GM12891 (cell line): Measurements from ENCODE around the gene SESTD1. TPM values are rescaled to one million over a fixed set of nuclear protein-coding genes. Genes with fewer than 3 reads are reported as not detected.

Experiments used
- DNase-seq: peaks from one replicate; pipeline ENCODE4 v3.0.0; 2011; ENCODE audit warnings: low spot score; ENCODE audit not compliant: insufficient read length
- FAIRE-seq: peaks from 2 replicates; lab custom pipeline; 2011; peaks lifted over from hg19 to GRCh38; lab: Jason Lieb, UNC
- PAX5 ChIP-seq: IDR thresholded peaks from 2 replicates; pipeline ENCODE4 v1.6.1; 2011; ENCODE audit warnings: low read length, moderate library complexity, mild to moderate bottlenecking; ENCODE audit not compliant: insufficient read depth, severe bottlenecking
- POLR2A ChIP-seq: IDR thresholded peaks from 2 replicates; pipeline ENCODE4 v1.6.1; 2011; ENCODE audit warnings: low read depth, low read length, control low read depth
- POLR2AphosphoS5 ChIP-seq: IDR thresholded peaks from 2 replicates; pipeline ENCODE4 v1.6.1; 2011; ENCODE audit warnings: low read depth, low read length, control low read depth
- POU2F2 ChIP-seq: IDR thresholded peaks from 2 replicates; pipeline ENCODE4 v1.6.1; 2011; ENCODE audit warnings: low read depth, mild to moderate bottlenecking, control low read depth, low read length, moderate library complexity
- SPI1 ChIP-seq: IDR thresholded peaks from 2 replicates; pipeline ENCODE4 v1.6.1; 2011; ENCODE audit warnings: low read depth, low read length, control low read depth
- TAF1 ChIP-seq: IDR thresholded peaks from 2 replicates; pipeline ENCODE4 v1.6.1; 2011; ENCODE audit warnings: low read depth, low read length, control low read depth
- polyA plus RNA-seq: library from polyadenylated mRNA; unstranded; fragments of >200 nt; gene quantifications from one replicate; pipeline ENCODE4 v1.2.1, GENCODE V29; 2012; ENCODE audit warnings: low read depth, missing spikeins, inconsistent platforms; ENCODE audit not compliant: missing spikeins

The SESTD1 gene, protein sequence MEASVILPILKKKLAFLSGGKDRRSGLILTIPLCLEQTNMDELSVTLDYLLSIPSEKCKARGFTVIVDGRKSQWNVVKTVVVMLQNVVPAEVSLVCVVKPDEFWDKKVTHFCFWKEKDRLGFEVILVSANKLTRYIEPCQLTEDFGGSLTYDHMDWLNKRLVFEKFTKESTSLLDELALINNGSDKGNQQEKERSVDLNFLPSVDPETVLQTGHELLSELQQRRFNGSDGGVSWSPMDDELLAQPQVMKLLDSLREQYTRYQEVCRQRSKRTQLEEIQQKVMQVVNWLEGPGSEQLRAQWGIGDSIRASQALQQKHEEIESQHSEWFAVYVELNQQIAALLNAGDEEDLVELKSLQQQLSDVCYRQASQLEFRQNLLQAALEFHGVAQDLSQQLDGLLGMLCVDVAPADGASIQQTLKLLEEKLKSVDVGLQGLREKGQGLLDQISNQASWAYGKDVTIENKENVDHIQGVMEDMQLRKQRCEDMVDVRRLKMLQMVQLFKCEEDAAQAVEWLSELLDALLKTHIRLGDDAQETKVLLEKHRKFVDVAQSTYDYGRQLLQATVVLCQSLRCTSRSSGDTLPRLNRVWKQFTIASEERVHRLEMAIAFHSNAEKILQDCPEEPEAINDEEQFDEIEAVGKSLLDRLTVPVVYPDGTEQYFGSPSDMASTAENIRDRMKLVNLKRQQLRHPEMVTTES
- 3.9 TPM for polyA plus RNA-seq

DNA sequence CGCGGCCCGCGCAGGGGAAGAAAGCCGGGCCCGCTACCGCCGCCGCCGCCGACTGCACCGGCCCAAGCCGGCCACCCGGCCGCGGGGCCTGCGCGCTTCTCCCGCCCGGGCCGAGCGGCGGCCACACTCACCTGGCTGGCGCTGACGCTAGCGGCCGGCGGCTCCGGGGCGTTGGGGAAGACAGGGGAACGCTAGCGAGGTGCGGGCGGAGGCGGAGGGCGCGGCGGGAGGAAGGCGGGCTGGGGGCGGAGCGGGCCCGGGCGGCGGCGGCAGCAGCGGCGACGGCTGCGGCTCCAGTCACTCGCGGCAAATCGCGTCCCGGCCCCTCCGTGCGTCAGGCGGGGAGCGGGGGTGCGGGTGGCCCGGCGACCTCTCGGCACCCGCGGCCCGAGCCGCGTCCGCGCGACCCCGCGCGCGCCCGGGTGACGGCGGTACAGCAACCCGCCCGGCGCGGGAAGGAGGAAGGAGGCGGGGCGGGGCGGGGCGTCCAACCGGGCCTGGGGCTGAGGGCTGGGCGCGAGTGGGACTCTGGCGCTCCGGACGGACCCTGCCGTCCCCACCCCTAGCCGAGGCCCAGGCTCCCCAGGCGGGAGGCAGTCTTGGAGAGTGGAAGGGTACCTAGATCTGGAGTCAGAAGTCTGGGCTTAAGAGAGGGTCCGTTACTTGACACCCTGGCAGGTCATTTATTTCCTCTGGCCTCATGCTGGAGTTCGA is at the start of gene SESTD1:
SESTD1 (minus strand) TSS at position 465 of the 714 bp plus-strand sequence. CDS start 72,991 bp downstream, outside the sequence.
- TF ChIP-seq POU2F2 (no peak), PAX5 (no peak), TAF1 (no peak), POLR2AphosphoS5 (no peak), POLR2A (no peak), SPI1 (no peak)
- DNase-seq (peak; percentile 56), FAIRE-seq (peak; percentile 94)

DNA sequence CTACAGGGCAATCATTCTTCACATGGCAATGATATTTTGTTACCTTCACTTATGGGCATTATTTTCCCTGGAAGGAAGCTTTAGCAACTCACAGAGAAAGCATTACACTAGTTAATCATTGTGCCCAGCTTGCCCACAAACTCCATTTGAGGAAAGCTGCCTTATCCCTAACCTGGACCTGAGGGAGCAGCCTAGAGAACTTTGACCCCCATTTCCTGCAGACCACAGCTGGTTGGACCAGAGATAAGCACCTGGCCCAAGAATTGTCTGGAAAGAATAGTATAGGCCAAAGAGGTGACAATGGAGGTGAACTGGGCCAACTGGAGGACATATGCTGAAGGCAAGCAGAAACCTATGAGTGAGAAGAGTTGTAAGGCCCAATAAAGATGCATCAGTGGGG is 48.4 kb upstream of the SESTD1 start:
- TF ChIP-seq TAF1 (no peak), SPI1 (no peak), PAX5 (no peak), POU2F2 (no peak), POLR2AphosphoS5 (no peak), POLR2A (no peak)
- DNase-seq: no peak
- no peak for FAIRE-seq

DNA sequence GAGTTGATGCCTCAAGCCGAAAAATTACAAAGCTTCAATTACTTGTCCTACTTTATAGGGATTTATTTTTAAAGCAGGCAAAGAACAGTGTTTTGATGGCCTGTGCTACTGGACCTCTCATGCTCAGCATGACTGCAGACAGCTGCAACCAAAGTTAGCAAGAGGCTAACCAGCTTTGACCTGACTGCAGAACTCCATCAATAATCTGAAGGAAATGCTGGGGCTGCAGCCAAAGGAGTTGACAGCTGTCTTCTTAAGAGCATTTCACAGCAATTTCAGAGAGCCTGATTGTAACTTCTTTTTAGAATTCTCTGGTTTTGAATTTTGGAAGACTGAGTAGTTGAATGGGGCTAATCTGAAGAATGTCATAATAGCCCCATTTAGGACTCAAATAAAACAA is 46.5 kb upstream of the SESTD1 start:
- TF ChIP-seq TAF1: no peak
- no peak for TF ChIP-seq POLR2A
- no peak for TF ChIP-seq POLR2AphosphoS5
- no peak for TF ChIP-seq PAX5
- TF ChIP-seq POU2F2: no peak
- no peak for TF ChIP-seq SPI1
- no peak for DNase-seq
- no peak for FAIRE-seq

DNA sequence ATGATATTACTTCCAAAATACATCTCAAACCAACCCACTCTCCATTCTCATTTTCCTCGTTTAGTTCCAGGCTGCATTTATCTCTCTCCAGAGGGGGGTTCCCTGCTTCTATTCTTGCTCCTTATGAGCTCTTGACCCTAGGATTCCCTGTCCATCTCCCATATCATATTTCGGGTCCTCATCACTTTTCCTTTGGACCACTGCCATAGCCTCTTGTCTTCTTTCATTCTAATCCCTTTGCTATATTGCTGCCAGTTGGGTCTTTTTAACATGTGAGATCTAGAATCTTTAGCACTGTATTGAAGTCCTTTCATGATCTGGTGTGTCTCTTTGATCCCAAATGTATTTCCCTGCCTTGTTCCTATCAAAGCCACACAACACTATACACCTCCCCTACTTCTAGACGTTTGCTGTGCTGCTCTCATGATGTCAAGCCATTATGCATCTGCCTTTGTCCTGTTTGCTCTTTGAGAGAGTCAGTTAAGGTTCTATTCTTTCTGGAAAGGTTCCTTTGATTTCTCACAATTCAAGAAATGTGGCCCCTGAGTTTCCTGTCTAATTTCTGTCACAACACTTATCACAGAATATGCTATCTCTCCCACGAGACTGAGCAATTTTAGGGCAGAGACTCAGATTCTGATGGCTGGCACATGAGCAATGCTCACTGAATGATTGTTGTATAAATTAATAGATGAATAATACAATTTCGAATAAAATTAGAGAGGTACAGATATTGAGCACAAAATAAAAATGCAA is 43.2 kb upstream of the SESTD1 start:
- no peak for FAIRE-seq
- DNase-seq: no peak
- no peak for TF ChIP-seq PAX5
- TF ChIP-seq POLR2A: no peak
- TF ChIP-seq POU2F2: no peak
- TF ChIP-seq TAF1: no peak
- no peak for TF ChIP-seq POLR2AphosphoS5
- no peak for TF ChIP-seq SPI1

DNA sequence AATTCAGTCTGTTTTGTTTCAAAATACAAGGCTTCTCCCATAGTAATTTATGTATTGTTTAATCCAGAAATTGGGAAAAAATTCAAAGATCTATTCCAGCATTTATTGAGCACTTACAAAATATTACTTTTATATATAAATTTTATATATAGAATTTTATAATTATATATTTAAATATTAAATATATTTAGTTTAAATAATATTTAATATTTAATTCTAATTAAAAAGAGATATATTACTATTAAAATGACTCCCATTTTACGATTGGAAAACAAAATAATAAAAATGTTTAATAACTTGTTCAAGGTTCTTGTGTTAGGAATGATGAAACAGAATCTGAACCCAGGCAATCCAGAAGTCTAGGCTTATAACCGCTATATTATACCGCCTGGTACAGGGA is 40.5 kb upstream of the SESTD1 start:
- TF ChIP-seq POU2F2 (no peak), PAX5 (no peak), POLR2AphosphoS5 (no peak), POLR2A (no peak), SPI1 (no peak), TAF1 (no peak)
- DNase-seq (no peak), FAIRE-seq (no peak)

DNA sequence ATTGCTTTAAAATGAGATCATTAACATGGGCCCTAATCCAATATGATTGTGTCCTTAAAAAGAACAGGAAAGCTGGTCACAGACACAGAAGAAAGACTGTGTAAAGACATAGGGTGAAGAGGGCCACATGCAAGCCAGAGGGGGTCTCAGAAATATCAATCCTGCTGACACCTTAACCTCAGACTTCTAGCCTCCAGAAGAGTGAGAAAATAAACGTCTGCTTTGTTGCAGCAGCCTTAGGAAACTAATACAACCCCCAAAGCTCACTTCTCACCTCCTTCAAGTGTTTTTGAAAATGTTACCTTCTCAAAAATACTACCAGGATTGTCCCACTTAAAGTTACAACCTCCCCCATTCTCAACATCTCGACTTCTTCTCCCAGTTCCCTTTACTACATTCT is 39.8 kb upstream of the SESTD1 start:
- FAIRE-seq (peak; percentile 20), DNase-seq (no peak)

DNA sequence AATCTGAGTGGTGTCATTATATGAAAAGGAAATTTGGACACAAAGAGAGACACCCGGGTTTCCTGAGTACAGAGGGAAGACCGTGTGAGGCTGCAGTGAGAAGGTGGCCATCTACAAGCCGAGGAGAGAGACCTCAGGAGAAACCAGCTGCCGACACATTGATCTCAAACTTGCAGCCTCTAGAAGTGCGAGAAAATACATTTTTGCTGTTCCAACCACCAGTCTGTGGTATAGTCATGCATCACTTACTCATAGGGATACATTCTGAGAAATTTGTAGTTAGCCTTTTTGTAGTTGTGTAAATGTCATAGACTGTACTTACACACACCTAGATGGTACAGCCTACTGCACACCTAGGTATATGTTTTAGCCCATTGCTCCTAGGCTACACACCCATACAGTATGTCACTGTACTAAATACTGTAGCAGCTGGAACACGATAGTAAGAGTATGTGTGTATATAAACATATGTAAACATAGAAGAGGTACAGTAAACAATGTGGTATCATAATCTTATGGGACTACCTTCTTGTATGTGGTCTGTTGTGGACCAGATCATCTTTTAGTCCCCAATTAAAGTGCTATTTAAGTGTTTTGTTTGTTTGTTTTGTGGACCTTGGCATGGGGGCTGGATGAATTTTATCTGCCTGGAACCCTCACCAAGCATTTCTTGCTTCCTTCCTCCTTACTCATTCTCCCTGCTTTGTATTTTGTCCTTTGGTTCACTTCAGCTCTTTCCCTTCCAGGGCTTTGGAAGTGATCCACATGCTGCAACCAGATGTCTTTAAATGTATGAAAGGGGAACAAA is 38.3 kb upstream of the SESTD1 start:
- FAIRE-seq: peak; percentile 43

More for the DNA sequence above, 39.8 kb upstream of the SESTD1 start:
- TF ChIP-seq POU2F2 (no peak), POLR2A (no peak), PAX5 (no peak), SPI1 (no peak), TAF1 (no peak), POLR2AphosphoS5 (no peak)

DNA sequence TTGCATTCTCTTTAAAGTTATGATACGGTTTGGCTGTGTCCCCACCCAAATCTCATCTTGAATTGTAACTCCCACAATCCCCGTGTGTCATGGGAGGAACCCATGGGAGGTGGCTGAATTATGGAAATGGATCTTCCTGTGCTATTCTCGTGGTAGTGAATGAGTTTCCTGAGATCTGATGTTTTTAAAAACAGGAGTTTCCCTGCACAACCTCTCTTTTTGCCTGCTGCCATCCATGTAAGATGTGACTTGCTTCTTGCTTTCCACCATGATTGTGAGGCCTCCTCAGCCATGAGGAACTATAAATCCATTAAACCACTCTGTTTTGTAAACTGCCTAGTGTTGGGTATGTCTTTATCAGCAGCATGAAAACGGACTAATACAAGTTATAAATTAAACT is 37.5 kb upstream of the SESTD1 start:
- TF ChIP-seq PAX5 (no peak), POU2F2 (no peak), TAF1 (no peak), SPI1 (no peak), POLR2AphosphoS5 (no peak), POLR2A (no peak)
- no peak for FAIRE-seq

More for the DNA sequence above, 38.3 kb upstream of the SESTD1 start:
- DNase-seq: no peak
- TF ChIP-seq POU2F2: no peak

More for the DNA sequence above, 37.5 kb upstream of the SESTD1 start:
- no peak for DNase-seq
